ENCODE data around the gene CORO2A. TPM values are rescaled to one million over a fixed set of nuclear protein-coding genes. Genes with fewer than 3 reads are reported as not detected.
"Not testable (repeated sequence)": the region's sequence is repeated elsewhere in the genome, so short reads cannot be mapped to it uniquely, and the experiment has no call there.

The CORO2A gene
- total RNA-seq, 6 experiments from 2014 or later = 0.84 to 2.4 (median 1.1) TPM

- Mint-ChIP-seq H3K4me1 (ENCODE audit: low read depth) (no peaks in the 10 kb centered on the region), H3K9me3 (no peaks in the 10 kb centered on the region), H3K36me3 (ENCODE audit: low read depth) (no peaks in the 10 kb centered on the region), H3K27me3 (ENCODE audit: insufficient read depth) (peaks cover 40% of the 10 kb centered on the region), H3K4me3 (no peak overlapping the region), H3K27ac (no peak overlapping the region)
- DNase-seq = no peak
- TF ChIP-seq, protein P1, sequence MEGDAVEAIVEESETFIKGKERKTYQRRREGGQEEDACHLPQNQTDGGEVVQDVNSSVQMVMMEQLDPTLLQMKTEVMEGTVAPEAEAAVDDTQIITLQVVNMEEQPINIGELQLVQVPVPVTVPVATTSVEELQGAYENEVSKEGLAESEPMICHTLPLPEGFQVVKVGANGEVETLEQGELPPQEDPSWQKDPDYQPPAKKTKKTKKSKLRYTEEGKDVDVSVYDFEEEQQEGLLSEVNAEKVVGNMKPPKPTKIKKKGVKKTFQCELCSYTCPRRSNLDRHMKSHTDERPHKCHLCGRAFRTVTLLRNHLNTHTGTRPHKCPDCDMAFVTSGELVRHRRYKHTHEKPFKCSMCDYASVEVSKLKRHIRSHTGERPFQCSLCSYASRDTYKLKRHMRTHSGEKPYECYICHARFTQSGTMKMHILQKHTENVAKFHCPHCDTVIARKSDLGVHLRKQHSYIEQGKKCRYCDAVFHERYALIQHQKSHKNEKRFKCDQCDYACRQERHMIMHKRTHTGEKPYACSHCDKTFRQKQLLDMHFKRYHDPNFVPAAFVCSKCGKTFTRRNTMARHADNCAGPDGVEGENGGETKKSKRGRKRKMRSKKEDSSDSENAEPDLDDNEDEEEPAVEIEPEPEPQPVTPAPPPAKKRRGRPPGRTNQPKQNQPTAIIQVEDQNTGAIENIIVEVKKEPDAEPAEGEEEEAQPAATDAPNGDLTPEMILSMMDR (IDR thresholded peaks at IDR 0.05) = no peak
Observed at GRCh38 chr9:98135558-98135934, 56.9 kb downstream of the CORO2A start.

- Mint-ChIP-seq H3K4me1 (ENCODE audit: low read depth) (no peaks in the 10 kb centered on the region), H3K36me3 (ENCODE audit: low read depth) (no peaks in the 10 kb centered on the region), H3K9me3 (no peaks in the 10 kb centered on the region), H3K4me3 (no peak overlapping the region), H3K27ac (no peak overlapping the region), H3K27me3 (ENCODE audit: insufficient read depth) (peaks cover 38% of the 10 kb centered on the region)
- DNase-seq = no peak
- TF ChIP-seq, protein P1 (IDR thresholded peaks at IDR 0.05) = no peak
Observed at GRCh38 chr9:98134702-98135557, 57.5 kb downstream of the CORO2A start.

GRCh38 chr9:98132806-98133631 lies 59.4 kb downstream of the CORO2A start:
- no peaks in the 10 kb centered on the region for H3K9me3 Mint-ChIP-seq
- H3K36me3 Mint-ChIP-seq (ENCODE audit: low read depth) = no peaks in the 10 kb centered on the region
- no peak overlapping the region for H3K4me3 Mint-ChIP-seq
- TF ChIP-seq, protein P1 (IDR thresholded peaks at IDR 0.05) = no peak
- no peak overlapping the region for H3K27ac Mint-ChIP-seq
- DNase-seq = no peak
- H3K4me1 Mint-ChIP-seq (ENCODE audit: low read depth) = no peaks in the 10 kb centered on the region
- peaks cover 29% of the 10 kb centered on the region for H3K27me3 Mint-ChIP-seq (ENCODE audit: insufficient read depth)

DNA sequence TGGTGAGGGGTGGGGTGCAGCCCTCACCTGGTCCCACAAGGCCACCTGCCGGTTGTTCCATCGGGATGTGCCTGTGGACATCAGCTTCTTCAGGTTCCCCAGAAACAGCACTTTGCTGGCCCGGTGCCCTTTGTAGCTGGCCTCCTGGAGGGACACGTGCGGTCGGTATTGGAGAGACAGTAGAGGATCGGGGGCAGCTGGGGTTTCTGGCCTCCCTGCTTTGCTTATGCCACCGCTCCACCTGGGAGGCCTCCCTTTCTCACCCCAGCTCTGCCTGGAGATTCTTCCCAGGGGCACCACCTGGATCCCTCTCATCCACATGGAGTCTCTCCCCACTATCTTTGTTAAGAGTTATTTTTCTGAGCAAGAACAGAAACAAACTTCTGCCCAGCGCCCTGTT lies 60.3 kb downstream of the CORO2A start:
- H3K27me3 Mint-ChIP-seq (ENCODE audit: insufficient read depth) = peaks cover 29% of the 10 kb centered on the region
- no peak overlapping the region for H3K4me3 Mint-ChIP-seq

DNA sequence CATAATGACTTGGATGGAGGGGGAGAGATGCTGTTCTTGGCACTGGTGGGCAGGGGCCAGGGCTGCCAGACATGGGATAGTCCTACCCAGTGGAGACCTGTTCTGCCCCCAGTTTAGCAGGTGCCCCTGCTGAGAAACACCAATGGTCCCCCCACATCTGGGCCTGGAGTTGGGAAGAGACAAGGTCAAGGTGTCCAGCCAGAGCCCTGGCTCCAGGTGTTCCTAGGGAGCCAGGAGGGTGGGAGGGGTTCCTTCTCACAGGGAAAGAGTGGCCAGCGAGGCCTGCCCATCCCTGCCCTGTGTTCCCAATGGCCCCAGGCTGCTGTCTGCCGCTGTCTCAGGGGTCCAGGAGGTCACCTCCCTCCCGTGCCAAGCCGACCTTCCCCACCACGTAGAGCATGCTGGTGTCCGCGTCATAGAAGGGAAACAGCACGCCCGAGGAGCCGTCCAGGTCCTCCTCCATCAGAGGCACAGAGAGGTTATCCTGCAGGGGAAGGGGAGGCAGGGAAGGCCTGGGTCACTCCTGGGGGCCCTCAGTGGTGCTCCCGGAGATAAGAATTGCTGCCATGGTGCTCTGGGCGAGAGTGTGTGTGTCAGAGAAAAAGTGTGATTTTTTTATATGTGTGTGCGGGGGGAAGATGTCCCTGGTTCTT lies 61.7 kb downstream of the CORO2A start:
- no peaks in the 10 kb centered on the region for H3K36me3 Mint-ChIP-seq (ENCODE audit: low read depth)
- DNase-seq = no peak
- no peaks in the 10 kb centered on the region for H3K9me3 Mint-ChIP-seq
- no peaks in the 10 kb centered on the region for H3K4me1 Mint-ChIP-seq (ENCODE audit: low read depth)
- TF ChIP-seq, protein P1 (IDR thresholded peaks at IDR 0.05) = no peak
- no peak overlapping the region for H3K27ac Mint-ChIP-seq
- H3K27me3 Mint-ChIP-seq (ENCODE audit: insufficient read depth) = peaks cover 24% of the 10 kb centered on the region
- no peak overlapping the region for H3K4me3 Mint-ChIP-seq

More for the DNA sequence above, 60.3 kb downstream of the CORO2A start:
- Mint-ChIP-seq H3K9me3 (no peaks in the 10 kb centered on the region), H3K4me1 (ENCODE audit: low read depth) (no peaks in the 10 kb centered on the region), H3K36me3 (ENCODE audit: low read depth) (no peaks in the 10 kb centered on the region), H3K27ac (no peak overlapping the region)
- TF ChIP-seq, protein P1 (IDR thresholded peaks at IDR 0.05) = no peak
- no peak for DNase-seq

DNA sequence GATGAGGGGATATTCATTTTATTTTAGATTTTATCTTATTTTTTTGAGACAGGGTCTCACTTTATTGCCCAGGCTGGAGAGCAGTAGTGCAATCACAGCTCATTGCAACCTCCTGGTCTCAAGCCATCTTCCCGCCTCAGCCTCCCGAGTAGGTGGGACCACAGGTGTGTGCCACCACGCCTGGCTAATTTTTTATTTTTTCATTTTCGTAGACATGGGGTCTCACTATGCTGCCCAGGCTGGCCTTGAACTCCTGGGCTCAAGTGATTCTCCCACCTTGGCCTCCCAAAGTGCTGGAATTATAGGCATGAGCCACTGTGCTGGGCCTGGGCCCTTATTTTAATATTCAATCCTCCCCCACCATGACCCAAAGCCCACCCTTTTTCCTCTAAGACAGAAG lies 62.4 kb downstream of the CORO2A start:
- peaks cover 23% of the 10 kb centered on the region for H3K27me3 Mint-ChIP-seq (ENCODE audit: insufficient read depth)
- H3K4me1 Mint-ChIP-seq (ENCODE audit: low read depth); H3K9me3 Mint-ChIP-seq; H3K4me3 Mint-ChIP-seq; H3K36me3 Mint-ChIP-seq (ENCODE audit: low read depth); H3K27ac Mint-ChIP-seq; DNase-seq: not testable (repeated sequence)

Measured in HFFc6 (cell line).